ENCODE measurements around the gene SPATA21.

GRCh38 chr1:16438516-16438915 lies 1.3 kb upstream of the SPATA21 start:
- TF ChIP-seq POLR2AphosphoS5 (IDR thresholded peaks at IDR 0.05) (no peak), POLR2A (IDR thresholded peaks at IDR 0.05) (no peak), EP300 (IDR thresholded peaks at IDR 0.05) (no peak)
- TF ChIP-seq, protein P1, sequence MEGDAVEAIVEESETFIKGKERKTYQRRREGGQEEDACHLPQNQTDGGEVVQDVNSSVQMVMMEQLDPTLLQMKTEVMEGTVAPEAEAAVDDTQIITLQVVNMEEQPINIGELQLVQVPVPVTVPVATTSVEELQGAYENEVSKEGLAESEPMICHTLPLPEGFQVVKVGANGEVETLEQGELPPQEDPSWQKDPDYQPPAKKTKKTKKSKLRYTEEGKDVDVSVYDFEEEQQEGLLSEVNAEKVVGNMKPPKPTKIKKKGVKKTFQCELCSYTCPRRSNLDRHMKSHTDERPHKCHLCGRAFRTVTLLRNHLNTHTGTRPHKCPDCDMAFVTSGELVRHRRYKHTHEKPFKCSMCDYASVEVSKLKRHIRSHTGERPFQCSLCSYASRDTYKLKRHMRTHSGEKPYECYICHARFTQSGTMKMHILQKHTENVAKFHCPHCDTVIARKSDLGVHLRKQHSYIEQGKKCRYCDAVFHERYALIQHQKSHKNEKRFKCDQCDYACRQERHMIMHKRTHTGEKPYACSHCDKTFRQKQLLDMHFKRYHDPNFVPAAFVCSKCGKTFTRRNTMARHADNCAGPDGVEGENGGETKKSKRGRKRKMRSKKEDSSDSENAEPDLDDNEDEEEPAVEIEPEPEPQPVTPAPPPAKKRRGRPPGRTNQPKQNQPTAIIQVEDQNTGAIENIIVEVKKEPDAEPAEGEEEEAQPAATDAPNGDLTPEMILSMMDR (IDR thresholded peaks at IDR 0.05): no peak
